BE2C (cell line): ENCODE results near the gene TRAF2.
"Not testable (repeated sequence)": the region's sequence is repeated elsewhere in the genome, so short reads cannot be mapped to it uniquely, and the experiment has no call there.

Source experiments
- DNase-seq: peaks from one replicate; pipeline ENCODE4 v3.0.0-alpha.2; 2020
- H3K27me3 ChIP-seq: fragments of 250-450 bp; sonication (Bioruptor Pico); 2 replicates; pipeline ENCODE4 v1.5.1; 2020; ENCODE audit warnings: mild to moderate bottlenecking
- H3K36me3 ChIP-seq: fragments of 250-450 bp; sonication (Bioruptor Pico); 2 replicates; pipeline ENCODE4 v1.5.1; 2020; ENCODE audit warnings: mild to moderate bottlenecking
- H3K4me1 ChIP-seq: fragments of 250-450 bp; sonication (Bioruptor Pico); 2 replicates; pipeline ENCODE4 v1.5.1; 2020
- H3K4me3 ChIP-seq: 2 replicates; pipeline ENCODE4 v1.5.1; 2011; ENCODE audit warnings: low read depth, low read length
- H3K9me3 ChIP-seq: fragments of 250-450 bp; sonication (Bioruptor Pico); 2 replicates; pipeline ENCODE4 v1.5.1; 2020
- TF ChIP-seq, protein P1 (sequence below): IDR thresholded peaks from 2 replicates; pipeline ENCODE4 v1.5.1; 2012; ENCODE audit warnings: mild to moderate bottlenecking, low read depth, low read length

TRAF2 gene

DNA sequence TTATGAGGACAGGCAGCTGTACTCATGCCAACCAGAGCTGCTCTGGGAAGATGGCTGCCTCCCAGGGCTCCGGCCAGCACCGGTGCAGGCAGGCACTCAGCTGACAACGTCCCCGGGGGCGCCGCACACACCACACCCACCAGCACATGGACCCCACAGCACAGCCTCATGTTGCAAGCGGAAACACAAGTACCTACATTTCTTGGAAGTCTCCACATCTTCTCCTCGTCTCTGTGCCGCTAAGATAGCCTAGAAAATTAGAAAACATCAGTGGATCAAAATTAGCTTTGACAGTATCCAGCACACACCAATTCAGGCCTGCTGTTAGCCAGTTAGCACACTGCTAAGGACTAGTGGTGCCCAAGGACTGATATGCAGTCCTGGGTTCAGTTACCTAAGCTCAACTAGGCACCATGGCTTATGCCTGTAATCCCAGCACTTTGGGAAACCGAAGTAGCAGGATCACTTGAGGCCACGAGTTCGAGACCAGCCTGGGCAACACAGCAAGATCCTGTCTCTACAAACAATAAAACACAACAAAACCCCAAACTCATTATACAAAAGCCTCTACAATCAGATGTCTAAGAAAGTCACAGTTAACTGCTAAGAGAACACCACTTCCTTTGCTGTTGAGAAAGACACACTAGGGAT is 22.6 kb upstream of the TRAF2 start:
- peaks cover 9% of the 10 kb centered on the region for H3K4me1 ChIP-seq
- H3K9me3 ChIP-seq: peaks cover 3% of the 10 kb centered on the region; the same call in 1 of the 2 replicates
- no peaks in the 10 kb centered on the region for H3K27me3 ChIP-seq
- peaks cover 42% of the 10 kb centered on the region for H3K36me3 ChIP-seq
- TF ChIP-seq, protein P1, sequence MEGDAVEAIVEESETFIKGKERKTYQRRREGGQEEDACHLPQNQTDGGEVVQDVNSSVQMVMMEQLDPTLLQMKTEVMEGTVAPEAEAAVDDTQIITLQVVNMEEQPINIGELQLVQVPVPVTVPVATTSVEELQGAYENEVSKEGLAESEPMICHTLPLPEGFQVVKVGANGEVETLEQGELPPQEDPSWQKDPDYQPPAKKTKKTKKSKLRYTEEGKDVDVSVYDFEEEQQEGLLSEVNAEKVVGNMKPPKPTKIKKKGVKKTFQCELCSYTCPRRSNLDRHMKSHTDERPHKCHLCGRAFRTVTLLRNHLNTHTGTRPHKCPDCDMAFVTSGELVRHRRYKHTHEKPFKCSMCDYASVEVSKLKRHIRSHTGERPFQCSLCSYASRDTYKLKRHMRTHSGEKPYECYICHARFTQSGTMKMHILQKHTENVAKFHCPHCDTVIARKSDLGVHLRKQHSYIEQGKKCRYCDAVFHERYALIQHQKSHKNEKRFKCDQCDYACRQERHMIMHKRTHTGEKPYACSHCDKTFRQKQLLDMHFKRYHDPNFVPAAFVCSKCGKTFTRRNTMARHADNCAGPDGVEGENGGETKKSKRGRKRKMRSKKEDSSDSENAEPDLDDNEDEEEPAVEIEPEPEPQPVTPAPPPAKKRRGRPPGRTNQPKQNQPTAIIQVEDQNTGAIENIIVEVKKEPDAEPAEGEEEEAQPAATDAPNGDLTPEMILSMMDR: no peak
- H3K4me3 ChIP-seq: no peak overlapping the region
- DNase-seq: no peak

DNA sequence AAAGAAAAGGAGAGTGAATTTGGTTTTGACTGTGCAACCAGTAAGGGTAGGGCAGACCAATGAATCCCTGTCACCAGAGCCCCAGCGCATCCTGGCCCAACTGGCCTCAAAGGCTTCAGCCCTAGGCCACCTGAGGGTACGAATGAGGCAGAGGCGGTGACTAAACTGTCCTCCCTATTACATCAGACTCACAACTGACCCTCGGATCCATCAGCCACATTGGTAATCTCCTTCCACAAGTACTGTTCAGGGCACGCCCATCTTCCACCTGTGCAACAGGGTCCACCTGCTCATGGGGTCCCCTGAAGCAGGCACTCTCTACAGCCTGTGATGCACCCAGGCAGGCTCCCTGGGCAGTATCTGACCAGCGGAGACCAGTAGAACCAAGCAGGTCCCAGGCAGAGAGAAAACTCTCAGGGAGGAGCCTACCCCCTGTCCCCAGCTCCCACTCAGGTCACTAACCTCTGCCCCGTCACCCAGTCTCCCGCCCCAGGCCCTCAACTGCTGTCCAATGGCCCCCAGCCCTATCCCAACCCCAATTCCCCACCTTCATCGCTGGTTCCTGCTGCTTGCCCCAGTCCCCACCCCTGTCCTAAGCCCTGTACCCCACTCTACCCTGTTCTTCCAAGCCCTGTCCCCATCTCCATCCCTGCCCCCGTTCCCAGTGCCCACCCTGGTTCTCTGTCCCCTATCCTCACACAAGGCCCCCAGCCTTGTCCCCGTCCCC is 21.1 kb upstream of the TRAF2 start:
- Histone ChIP-seq H3K4me1 (no peaks in the 10 kb centered on the region), H3K27me3 (no peaks in the 10 kb centered on the region), H3K36me3 (peaks cover 42% of the 10 kb centered on the region), H3K9me3 (peaks cover 3% of the 10 kb centered on the region; the same call in 1 of the 2 replicates), H3K4me3 (peak overlapping the region; percentile 74)
- TF ChIP-seq, protein P1: no peak
- no peak for DNase-seq

DNA sequence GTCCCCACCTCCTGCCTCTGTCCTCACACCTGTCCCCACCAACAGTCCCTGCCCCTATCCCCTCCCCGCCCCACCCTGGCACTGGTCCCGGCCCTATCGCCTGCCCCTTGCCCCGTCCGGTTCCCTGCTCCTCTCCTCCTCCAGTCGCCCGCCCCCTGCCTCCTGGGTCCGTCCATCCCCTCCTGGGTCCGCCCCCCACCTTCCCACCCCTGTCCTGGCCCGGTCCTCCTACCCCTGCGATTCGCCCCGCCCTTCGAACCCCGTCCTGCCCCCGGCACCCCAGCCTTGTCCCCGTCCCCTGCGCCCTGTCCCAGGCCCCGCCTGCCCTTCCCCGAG is 20.6 kb upstream of the TRAF2 start:
- H3K4me1 ChIP-seq: no peaks in the 10 kb centered on the region
- H3K36me3 ChIP-seq: peaks cover 40% of the 10 kb centered on the region
- H3K4me3 ChIP-seq: peak overlapping the region; percentile 74
- DNase-seq: peak; percentile 29
- TF ChIP-seq, protein P1: no peak
- no peaks in the 10 kb centered on the region for H3K27me3 ChIP-seq
- peaks cover 5% of the 10 kb centered on the region; the same call in 1 of the 2 replicates for H3K9me3 ChIP-seq

DNA sequence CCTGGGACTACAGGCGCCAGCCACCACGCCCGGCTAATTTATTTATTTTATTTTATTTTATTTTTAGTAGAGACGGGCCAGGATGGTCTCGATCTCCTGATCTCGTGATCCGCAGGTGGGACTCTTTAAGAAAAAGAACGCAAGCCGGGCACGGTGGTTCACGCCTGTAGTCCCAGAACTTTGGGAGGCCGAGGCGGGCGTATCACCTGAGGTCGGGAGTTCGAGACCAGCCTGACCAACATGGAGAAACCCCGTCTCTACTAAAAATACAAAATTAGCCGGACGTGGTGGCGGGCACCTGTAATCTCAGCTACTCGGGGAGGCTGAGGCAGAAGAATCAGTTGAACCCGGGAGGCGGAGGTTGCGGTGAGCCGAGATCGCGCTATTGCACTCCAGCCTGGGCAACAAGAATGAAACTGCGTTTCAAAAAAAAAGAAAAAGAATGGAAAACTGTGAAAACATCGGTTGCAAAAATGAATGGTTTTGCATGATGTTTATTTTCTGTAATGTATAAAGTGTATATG is 19.4 kb upstream of the TRAF2 start:
- not testable (repeated sequence) for H3K4me1 ChIP-seq, DNase-seq, H3K27me3 ChIP-seq
- H3K36me3 ChIP-seq: peaks cover 29% of the 10 kb centered on the region
- H3K4me3 ChIP-seq: peak overlapping the region; percentile 40
- peaks cover 10% of the 10 kb centered on the region; the same call in 1 of the 2 replicates for H3K9me3 ChIP-seq

DNA sequence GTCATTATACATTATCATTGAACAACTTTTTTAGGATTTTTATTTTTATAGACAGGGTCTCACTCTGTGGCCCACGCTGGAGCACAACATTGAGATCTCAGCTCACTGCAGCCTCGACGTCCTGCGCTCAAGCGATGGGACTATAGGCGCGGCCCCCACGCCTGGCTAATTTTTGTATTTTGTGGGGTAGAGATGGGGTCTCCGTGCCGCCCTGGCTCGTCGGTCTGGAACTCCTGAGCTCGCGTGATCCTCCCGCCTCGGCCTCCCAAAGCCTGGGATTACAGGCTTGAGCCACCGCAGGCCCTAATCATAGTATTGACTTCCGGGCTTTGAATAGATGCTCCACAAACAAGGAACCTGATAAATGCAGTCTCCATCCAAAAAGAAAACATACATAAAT is 18.8 kb upstream of the TRAF2 start:
- TF ChIP-seq, protein P1: no peak
- H3K4me3 ChIP-seq: no peak overlapping the region

DNA sequence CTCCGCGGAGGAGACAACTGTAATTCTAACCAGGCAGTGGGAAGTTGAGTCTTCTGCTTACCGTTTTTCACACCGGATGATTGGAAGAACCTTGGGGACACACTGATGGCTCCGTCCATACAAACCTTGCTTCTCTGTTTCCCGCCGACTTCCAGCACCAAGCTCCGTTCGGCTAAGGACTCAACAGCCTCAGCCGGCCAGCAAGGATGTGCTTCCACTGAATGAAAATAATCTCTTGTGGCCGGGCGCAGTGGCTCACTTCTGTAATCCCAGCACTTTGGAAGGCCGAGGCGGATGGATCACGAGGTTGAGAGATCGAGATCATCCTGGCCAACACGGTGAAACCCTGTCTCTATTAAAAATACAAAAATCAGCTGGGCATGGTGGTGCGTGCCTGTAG is 18.4 kb upstream of the TRAF2 start:
- H3K4me3 ChIP-seq: no peak overlapping the region
- H3K4me1 ChIP-seq: no peaks in the 10 kb centered on the region
- peaks cover 10% of the 10 kb centered on the region; the same call in 1 of the 2 replicates for H3K9me3 ChIP-seq
- no peak for DNase-seq
- H3K36me3 ChIP-seq: peaks cover 19% of the 10 kb centered on the region
- TF ChIP-seq, protein P1: no peak
- H3K27me3 ChIP-seq: no peaks in the 10 kb centered on the region

More for the DNA sequence above, 18.8 kb upstream of the TRAF2 start:
- no peak for DNase-seq
- H3K9me3 ChIP-seq: peaks cover 10% of the 10 kb centered on the region; the same call in 1 of the 2 replicates
- H3K36me3 ChIP-seq: peaks cover 24% of the 10 kb centered on the region
- H3K4me1 ChIP-seq: no peaks in the 10 kb centered on the region
- no peaks in the 10 kb centered on the region for H3K27me3 ChIP-seq
